Prostate gland (tissue), 2 donors: ENCODE results near the gene RARG.

Source experiments
- CTCF ChIP-seq, 4 experiments: fragments of 200-600 bp in 2 of 4; fragments of 450-650 bp in 2 of 4; sonication (generic) in 2 of 4; IDR thresholded peaks; 1 replicate in 3 of 4; 2 replicates in 1 of 4; pipeline ENCODE4 v1.5.1; 2016 to 2019; ENCODE audit warnings: antibody characterized with exemption in 4 of 4, mild to moderate bottlenecking in 2 of 4, moderate library complexity in 2 of 4
- POLR2A ChIP-seq: fragments of 450-650 bp; IDR thresholded peaks from one replicate; pipeline ENCODE4 v1.6.1; 2016; ENCODE audit warnings: antibody characterized with exemption, mild to moderate bottlenecking

- TF ChIP-seq CTCF (IDR thresholded peaks at IDR 0.05) (no peak), POLR2A (no peak)
Observed at GRCh38 chr12:53214221-53214620, 17.8 kb downstream of the RARG start.
